ENCODE results near the gene TSACC. TPM values are rescaled to one million over a fixed set of nuclear protein-coding genes. Genes with fewer than 3 reads are reported as not detected.

Gene TSACC
- total and polyA plus RNA-seq, 4 donors, result 0.29 to 0.45 TPM; not detected in 2

- Histone ChIP-seq H3K36me3 (ENCODE audit: control insufficient read depth in 4 of 4, insufficient read depth in 4 of 4, low read length in 4 of 4) (no peaks in the 10 kb centered on the region), H3K9me3 (ENCODE audit: control insufficient read depth in 4 of 4, insufficient read depth in 3 of 4, low read length in 3 of 4) (no peaks in the 10 kb centered on the region), H3K4me3 (no peak overlapping the region), H3K27ac (ENCODE audit: low read depth in 1 of 2, low read length in 1 of 2) (no peak overlapping the region), H3K4me1 (ENCODE audit: control insufficient read depth in 5 of 5, insufficient read depth in 5 of 5, low read length in 5 of 5) (no peaks in the 10 kb centered on the region), H3K27me3 (ENCODE audit: control insufficient read depth in 3 of 3, insufficient read depth in 3 of 3, low read length in 2 of 3) (no peaks in the 10 kb centered on the region), H3K9ac (ENCODE audit: insufficient read depth in 1 of 2, low read length in 2 of 2) (no peak overlapping the region)
- WGBS, 2 donors, result 45 to 53% methylated on average over 3 of the region's 3 CpGs
- ATAC-seq (ENCODE audit: insufficient read depth, low FRiP score) (no peak), DNase-seq (no peak)
- no peak for TF ChIP-seq CTCF (IDR thresholded peaks at IDR 0.05; ENCODE audit: control extremely low read depth, extremely low read depth)
Measured at GRCh38 chr1:156379420-156380165, 41.3 kb downstream of the TSACC start.

- Histone ChIP-seq H3K4me1 (ENCODE audit: control insufficient read depth in 5 of 5, insufficient read depth in 5 of 5, low read length in 5 of 5) (no peaks in the 10 kb centered on the region), H3K27ac (ENCODE audit: low read depth in 1 of 2, low read length in 1 of 2) (no peak overlapping the region), H3K9me3 (ENCODE audit: control insufficient read depth in 4 of 4, insufficient read depth in 3 of 4, low read length in 3 of 4) (no peaks in the 10 kb centered on the region), H3K9ac (ENCODE audit: insufficient read depth in 1 of 2, low read length in 2 of 2) (no peak overlapping the region), H3K27me3 (ENCODE audit: control insufficient read depth in 3 of 3, insufficient read depth in 3 of 3, low read length in 2 of 3) (peaks cover 0 to 16% (median 9%) of the 10 kb centered on the region in 3 donors), H3K4me3 (no peak overlapping the region), H3K36me3 (ENCODE audit: control insufficient read depth in 4 of 4, insufficient read depth in 4 of 4, low read length in 4 of 4) (no peaks in the 10 kb centered on the region)
- no peak for ATAC-seq (ENCODE audit: insufficient read depth, low FRiP score)
- TF ChIP-seq CTCF (IDR thresholded peaks at IDR 0.05; ENCODE audit: control extremely low read depth, extremely low read depth), result no peak
- DNase-seq, result no peak
- 64 to 68% methylated on average over 7 of the region's 7 CpGs for WGBS, 2 donors
Measured at GRCh38 chr1:156382561-156382960, 44.2 kb downstream of the TSACC start.

GRCh38 chr1:156383023-156383422 is 44.7 kb downstream of the TSACC start:
- 51 to 53% methylated on average over 9 of the region's 9 CpGs for WGBS, 2 donors
- peak; percentile 40 for TF ChIP-seq CTCF (IDR thresholded peaks at IDR 0.05; ENCODE audit: control extremely low read depth, extremely low read depth)

More at GRCh38 chr1:156383023-156383422, 44.7 kb downstream of the TSACC start:
- DNase-seq (peak; percentile 52 to 57 (median 55)), ATAC-seq (ENCODE audit: insufficient read depth, low FRiP score) (peak; percentile 46)
- Histone ChIP-seq H3K27me3 (ENCODE audit: control insufficient read depth in 3 of 3, insufficient read depth in 3 of 3, low read length in 2 of 3) (peaks cover 0 to 20% (median 13%) of the 10 kb centered on the region in 3 donors), H3K4me1 (ENCODE audit: control insufficient read depth in 5 of 5, insufficient read depth in 5 of 5, low read length in 5 of 5) (no peaks in the 10 kb centered on the region), H3K27ac (ENCODE audit: low read depth in 1 of 2, low read length in 1 of 2) (no peak overlapping the region), H3K4me3 (no peak overlapping the region), H3K9ac (ENCODE audit: insufficient read depth in 1 of 2, low read length in 2 of 2) (no peak overlapping the region), H3K36me3 (ENCODE audit: control insufficient read depth in 4 of 4, insufficient read depth in 4 of 4, low read length in 4 of 4) (no peaks in the 10 kb centered on the region), H3K9me3 (ENCODE audit: control insufficient read depth in 4 of 4, insufficient read depth in 3 of 4, low read length in 3 of 4) (no peaks in the 10 kb centered on the region)

Data from lung (tissue), 12 donors.